Neutrophil (primary cell): ENCODE measurements around the gene FOXK1.
"Not testable (repeated sequence)": the region's sequence is repeated elsewhere in the genome, so short reads cannot be mapped to it uniquely, and the experiment has no call there.

ENCODE experiments used
- H3K27ac ChIP-seq: fragments of 200-600 bp; sonication (generic); 2 replicates; pipeline ENCODE4 v1.5.1; 2016; ENCODE audit warnings: mild to moderate bottlenecking, moderate library complexity
- H3K27me3 ChIP-seq: fragments of 200-600 bp; sonication (generic); 2 replicates; pipeline ENCODE4 v1.6.0; 2016; ENCODE audit warnings: mild to moderate bottlenecking
- H3K36me3 ChIP-seq: fragments of 200-600 bp; sonication (generic); 2 replicates; pipeline ENCODE4 v1.5.1; 2017
- H3K4me1 ChIP-seq, 2 experiments: fragments of 200-600 bp in 1 of 2; sonication (generic) in 1 of 2; 1 replicate in 1 of 2; 2 replicates in 1 of 2; pipeline versions ENCODE4 v1.5.1 to v1.6.1; 2013 to 2016; ENCODE audit warnings: low read depth in 1 of 2, low read length in 1 of 2, mild to moderate bottlenecking in 1 of 2, moderate library complexity in 1 of 2; ENCODE audit not compliant: control insufficient read depth in 1 of 2, insufficient read depth in 1 of 2
- H3K4me3 ChIP-seq, 2 experiments: fragments of 200-600 bp in 1 of 2; sonication (generic) in 1 of 2; 1 replicate in 1 of 2; 2 replicates in 1 of 2; pipeline ENCODE4 v1.5.1; 2013 to 2016; ENCODE audit warnings: low read depth in 1 of 2, low read length in 1 of 2, mild to moderate bottlenecking in 1 of 2, moderate library complexity in 1 of 2
- H3K9me3 ChIP-seq: fragments of 200-600 bp; sonication (generic); 2 replicates; pipeline ENCODE4 v1.5.1; 2016
- CTCF ChIP-seq: fragments of 200-600 bp; sonication (generic); IDR thresholded peaks from 2 replicates; pipeline ENCODE4 v1.5.1; 2016; ENCODE audit warnings: antibody characterized with exemption

The FOXK1 gene

GRCh38 chr7:4791738-4792536, 109.8 kb downstream of the FOXK1 start:
- Histone ChIP-seq H3K27ac (peak overlapping the region; percentile 46), H3K4me3 (peak overlapping the region in 1 of 2 experiments; percentile 25), H3K36me3 (peaks cover 52% of the 10 kb centered on the region), H3K27me3 (peaks cover 4% of the 10 kb centered on the region), H3K4me1 (peaks cover 9 to 16% of the 10 kb centered on the region in 2 experiments), H3K9me3 (no peaks in the 10 kb centered on the region)
- TF ChIP-seq CTCF: peak; percentile 66

GRCh38 chr7:4792537-4793126, 110.5 kb downstream of the FOXK1 start:
- Histone ChIP-seq H3K4me3 (peak overlapping the region in 1 of 2 experiments; percentile 25), H3K27ac (peak overlapping the region; percentile 46), H3K4me1 (peaks cover 9 to 16% of the 10 kb centered on the region in 2 experiments), H3K27me3 (peaks cover 7% of the 10 kb centered on the region), H3K9me3 (no peaks in the 10 kb centered on the region), H3K36me3 (peaks cover 45% of the 10 kb centered on the region)
- no peak for TF ChIP-seq CTCF

GRCh38 chr7:4793385-4793993, 111.4 kb downstream of the FOXK1 start:
- peaks cover 37% of the 10 kb centered on the region for H3K36me3 ChIP-seq
- H3K9me3 ChIP-seq: not testable (repeated sequence)
- peaks cover 9 to 16% of the 10 kb centered on the region in 2 experiments for H3K4me1 ChIP-seq

GRCh38 chr7:4794171-4794570, 112.1 kb downstream of the FOXK1 start:
- H3K4me3 ChIP-seq, H3K27ac ChIP-seq, H3K27me3 ChIP-seq, H3K9me3 ChIP-seq: not testable (repeated sequence)
- H3K4me1 ChIP-seq: peaks cover 9 to 16% of the 10 kb centered on the region in 2 experiments
- peaks cover 30% of the 10 kb centered on the region for H3K36me3 ChIP-seq

More at GRCh38 chr7:4793385-4793993, 111.4 kb downstream of the FOXK1 start:
- H3K27ac ChIP-seq, H3K4me3 ChIP-seq, H3K27me3 ChIP-seq: not testable (repeated sequence)

GRCh38 chr7:4794591-4795350, 112.7 kb downstream of the FOXK1 start:
- H3K4me3 ChIP-seq: no peak overlapping the region
- no peaks in the 10 kb centered on the region for H3K9me3 ChIP-seq
- H3K4me1 ChIP-seq: peaks cover 9 to 16% of the 10 kb centered on the region in 2 experiments
- no peak overlapping the region for H3K27ac ChIP-seq
- TF ChIP-seq CTCF: no peak
- peaks cover 24% of the 10 kb centered on the region for H3K36me3 ChIP-seq
- H3K27me3 ChIP-seq: peaks cover 8% of the 10 kb centered on the region

- H3K9me3 ChIP-seq: no peaks in the 10 kb centered on the region
- peaks cover 9 to 16% of the 10 kb centered on the region in 2 experiments for H3K4me1 ChIP-seq
- peaks cover 7% of the 10 kb centered on the region for H3K36me3 ChIP-seq
- peaks cover 8% of the 10 kb centered on the region for H3K27me3 ChIP-seq
- TF ChIP-seq CTCF: no peak
- no peak overlapping the region for H3K27ac ChIP-seq
- H3K4me3 ChIP-seq: no peak overlapping the region
Observed at GRCh38 chr7:4796453-4796852, 114.4 kb downstream of the FOXK1 start.
